ENCODE results near the gene DHRS7B. TPM values are rescaled to one million over a fixed set of nuclear protein-coding genes. Genes with fewer than 3 reads are reported as not detected.
"Not testable (repeated sequence)": the region's sequence is repeated elsewhere in the genome, so short reads cannot be mapped to it uniquely, and the experiment has no call there.

Gene DHRS7B
- total and polyA plus RNA-seq, 5 donors: 27.1 to 39.7 (median 32.3) TPM

DNA sequence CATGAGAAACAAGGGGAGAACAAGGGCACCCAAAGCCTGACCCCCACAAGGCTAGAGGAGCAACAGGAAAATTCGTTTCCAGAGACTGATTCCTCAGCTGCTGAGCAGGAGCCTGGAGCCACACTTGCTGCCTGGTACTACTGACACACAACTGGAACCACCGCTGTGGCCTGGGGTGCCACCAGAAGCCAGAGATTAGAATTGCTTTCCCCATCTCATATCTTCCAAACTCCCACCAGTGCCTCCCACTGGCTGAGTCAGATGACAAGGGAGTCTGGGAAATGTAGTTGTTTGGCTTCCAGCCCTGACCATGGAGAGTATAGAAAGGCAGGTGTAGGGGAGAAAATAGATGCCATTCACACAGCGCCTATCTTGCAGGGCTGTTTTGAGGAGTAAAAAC, 91.3 kb downstream of the DHRS7B start:
- DNase-seq (no peak), ATAC-seq (no peak)
- no peaks in the 10 kb centered on the region for H3K9me3 ChIP-seq (ENCODE audit: control insufficient read depth, low read length)
- intact Hi-C loops (cut with DNase I): loop anchor here in 2 of 4 donors (10.0 kb wide), 1 partner anchor 93 kb away; the partner anchor contains the start of gene DHRS7B (in 2 of the 2)
- H3K4me3 ChIP-seq (ENCODE audit: low read length): no peak overlapping the region
- H3K4me1 ChIP-seq (ENCODE audit: control insufficient read depth, insufficient read depth, low read length): peaks cover 2% of the 10 kb centered on the region
- no peaks in the 10 kb centered on the region for H3K27me3 ChIP-seq (ENCODE audit: control insufficient read depth, insufficient read depth)
- no peak overlapping the region for H3K27ac ChIP-seq (ENCODE audit: low read length)
- 70% methylated on average over 3 of the region's 3 CpGs for WGBS

- no peaks in the 10 kb centered on the region for H3K9me3 ChIP-seq (ENCODE audit: control insufficient read depth, low read length)
- DNase-seq: no peak
- intact Hi-C loops (cut with DNase I): loop anchor here in 2 of 4 donors (10.0 kb wide), 1 partner anchor 94 kb away; the partner anchor contains the start of gene DHRS7B (in 2 of the 2)
- H3K27me3 ChIP-seq (ENCODE audit: control insufficient read depth, insufficient read depth): no peaks in the 10 kb centered on the region
- peaks cover 2% of the 10 kb centered on the region for H3K4me1 ChIP-seq (ENCODE audit: control insufficient read depth, insufficient read depth, low read length)
- no peak overlapping the region for H3K4me3 ChIP-seq (ENCODE audit: low read length)
- WGBS: 84% methylated on average over 3 of the region's 3 CpGs
- H3K27ac ChIP-seq (ENCODE audit: low read length): no peak overlapping the region
- no peak for ATAC-seq
Measured at GRCh38 chr17:21218831-21219380, 92.1 kb downstream of the DHRS7B start.

DNA sequence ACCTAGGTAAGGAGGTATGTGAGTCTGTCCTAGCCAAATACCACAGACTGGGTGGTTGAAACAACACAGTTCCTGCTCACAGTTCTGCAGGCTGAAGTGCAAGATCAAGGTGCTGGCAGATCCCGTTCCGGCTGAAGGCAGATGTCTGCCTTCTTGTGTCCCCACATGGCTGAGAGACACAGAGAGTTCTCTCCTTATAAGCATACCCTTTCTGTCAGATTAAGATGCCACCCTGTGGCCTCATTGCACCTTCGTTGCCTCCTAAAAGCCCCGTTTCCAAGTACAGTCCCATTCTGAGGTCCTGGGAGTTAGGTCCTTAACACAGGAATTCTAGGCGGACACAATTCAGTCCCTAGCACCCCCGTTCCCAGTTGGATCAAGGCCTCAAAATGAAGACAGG, 96.3 kb downstream of the DHRS7B start:
- Histone ChIP-seq H3K27ac (ENCODE audit: low read length) (no peak overlapping the region), H3K9me3 (ENCODE audit: control insufficient read depth, low read length) (no peaks in the 10 kb centered on the region), H3K27me3 (ENCODE audit: control insufficient read depth, insufficient read depth) (no peaks in the 10 kb centered on the region), H3K4me1 (ENCODE audit: control insufficient read depth, insufficient read depth, low read length) (no peaks in the 10 kb centered on the region), H3K4me3 (ENCODE audit: low read length) (no peak overlapping the region)
- 95% methylated on average over 6 of the region's 6 CpGs for WGBS
- intact Hi-C loops (cut with DNase I): no loop called here
- DNase-seq (no peak), ATAC-seq (no peak)

DNA sequence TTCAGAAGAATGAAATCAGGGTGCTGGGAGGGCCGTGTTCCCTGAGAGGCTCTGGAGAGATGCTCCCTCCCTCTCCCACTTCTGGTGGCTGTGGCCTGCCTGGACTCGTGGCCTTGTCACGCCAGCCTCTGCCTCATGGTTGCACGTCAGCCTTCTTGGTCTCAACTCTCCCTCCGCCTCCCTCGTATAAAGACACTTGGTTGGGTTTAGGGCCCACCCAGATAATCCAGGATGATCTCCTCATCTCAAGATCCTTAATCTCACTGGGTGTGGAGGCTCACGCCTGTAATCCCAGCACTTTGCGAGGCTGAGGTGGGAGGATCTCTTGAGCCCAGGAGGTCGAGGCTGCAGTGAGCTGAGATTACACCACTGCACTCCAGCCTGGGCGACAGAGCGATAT, 100.5 kb downstream of the DHRS7B start:
- intact Hi-C loops (cut with DNase I); H3K9me3 ChIP-seq (ENCODE audit: control insufficient read depth, low read length); ATAC-seq; H3K4me1 ChIP-seq (ENCODE audit: control insufficient read depth, insufficient read depth, low read length); H3K27ac ChIP-seq (ENCODE audit: low read length); DNase-seq; H3K4me3 ChIP-seq (ENCODE audit: low read length); H3K27me3 ChIP-seq (ENCODE audit: control insufficient read depth, insufficient read depth): not testable (repeated sequence)
- 84% methylated on average over 11 of the region's 11 CpGs for WGBS

- Histone ChIP-seq H3K9me3 (ENCODE audit: control insufficient read depth, low read length) (no peaks in the 10 kb centered on the region), H3K4me3 (ENCODE audit: low read length) (no peak overlapping the region), H3K27ac (ENCODE audit: low read length) (no peak overlapping the region), H3K27me3 (ENCODE audit: control insufficient read depth, insufficient read depth) (no peaks in the 10 kb centered on the region), H3K4me1 (ENCODE audit: control insufficient read depth, insufficient read depth, low read length) (no peaks in the 10 kb centered on the region)
- ATAC-seq (peak; percentile 30 to 40), DNase-seq (no peak)
- intact Hi-C loops (cut with DNase I): no loop called here
- WGBS: 64% methylated on average over 4 of the region's 4 CpGs
Measured at GRCh38 chr17:21228111-21228510, 101.3 kb downstream of the DHRS7B start.

GRCh38 chr17:21228845-21229244, 102.1 kb downstream of the DHRS7B start:
- ATAC-seq (peak in 1 of 2 donors; percentile 37), DNase-seq (no peak)
- Histone ChIP-seq H3K4me3 (ENCODE audit: low read length) (no peak overlapping the region), H3K27ac (ENCODE audit: low read length) (no peak overlapping the region), H3K4me1 (ENCODE audit: control insufficient read depth, insufficient read depth, low read length) (no peaks in the 10 kb centered on the region), H3K27me3 (ENCODE audit: control insufficient read depth, insufficient read depth) (no peaks in the 10 kb centered on the region), H3K9me3 (ENCODE audit: control insufficient read depth, low read length) (no peaks in the 10 kb centered on the region)
- intact Hi-C loops (cut with DNase I): no loop called here
- 65% methylated on average over 2 of the region's 2 CpGs for WGBS

GRCh38 chr17:21231533-21231932, 104.8 kb downstream of the DHRS7B start:
- ATAC-seq (no peak), DNase-seq (no peak)
- Histone ChIP-seq H3K4me3 (ENCODE audit: low read length) (no peak overlapping the region), H3K4me1 (ENCODE audit: control insufficient read depth, insufficient read depth, low read length) (no peaks in the 10 kb centered on the region), H3K27me3 (ENCODE audit: control insufficient read depth, insufficient read depth) (no peaks in the 10 kb centered on the region), H3K9me3 (ENCODE audit: control insufficient read depth, low read length) (no peaks in the 10 kb centered on the region), H3K27ac (ENCODE audit: low read length) (no peak overlapping the region)
- intact Hi-C loops (cut with DNase I): loop anchor here in 1 of 4 donors (10.0 kb wide), 1 partner anchor 67 kb away; no protein-coding TSS in a partner anchor
- 76% methylated on average over 6 of the region's 6 CpGs for WGBS

- no peak for ATAC-seq
- no peak overlapping the region for H3K27ac ChIP-seq (ENCODE audit: low read length)
- 91% methylated on average over 4 of the region's 4 CpGs for WGBS
- intact Hi-C loops (cut with DNase I): loop anchor here in 1 of 4 donors (10.0 kb wide), 1 partner anchor 67 kb away; no protein-coding TSS in a partner anchor
- H3K4me3 ChIP-seq (ENCODE audit: low read length): no peak overlapping the region
- H3K27me3 ChIP-seq (ENCODE audit: control insufficient read depth, insufficient read depth): no peaks in the 10 kb centered on the region
- no peaks in the 10 kb centered on the region for H3K9me3 ChIP-seq (ENCODE audit: control insufficient read depth, low read length)
- no peaks in the 10 kb centered on the region for H3K4me1 ChIP-seq (ENCODE audit: control insufficient read depth, insufficient read depth, low read length)
- no peak for DNase-seq
Measured at GRCh38 chr17:21232033-21232749, 105.4 kb downstream of the DHRS7B start.

GRCh38 chr17:21233581-21234347, 107.0 kb downstream of the DHRS7B start:
- no peak overlapping the region for H3K4me3 ChIP-seq (ENCODE audit: low read length)
- 53% methylated on average over 7 of the region's 7 CpGs for WGBS
- DNase-seq (no peak), ATAC-seq (peak; percentile 52 to 55)
- H3K9me3 ChIP-seq (ENCODE audit: control insufficient read depth, low read length): no peaks in the 10 kb centered on the region
- no peak overlapping the region for H3K27ac ChIP-seq (ENCODE audit: low read length)
- no peaks in the 10 kb centered on the region for H3K27me3 ChIP-seq (ENCODE audit: control insufficient read depth, insufficient read depth)
- H3K4me1 ChIP-seq (ENCODE audit: control insufficient read depth, insufficient read depth, low read length): no peaks in the 10 kb centered on the region
- intact Hi-C loops (cut with DNase I): loop anchor here in 1 of 4 donors (10.0 kb wide), 1 partner anchor 69 kb away; no protein-coding TSS in a partner anchor

- DNase-seq (no peak), ATAC-seq (no peak)
- 90% methylated on average over 1 of the region's 1 CpG for WGBS
- H3K27ac ChIP-seq (ENCODE audit: low read length): no peak overlapping the region
- H3K27me3 ChIP-seq (ENCODE audit: control insufficient read depth, insufficient read depth): no peaks in the 10 kb centered on the region
- intact Hi-C loops (cut with DNase I): loop anchor here in 1 of 4 donors (10.0 kb wide), 1 partner anchor 71 kb away; no protein-coding TSS in a partner anchor
- no peaks in the 10 kb centered on the region for H3K9me3 ChIP-seq (ENCODE audit: control insufficient read depth, low read length)
- H3K4me1 ChIP-seq (ENCODE audit: control insufficient read depth, insufficient read depth, low read length): no peaks in the 10 kb centered on the region
- no peak overlapping the region for H3K4me3 ChIP-seq (ENCODE audit: low read length)
Measured at GRCh38 chr17:21235921-21236320, 109.2 kb downstream of the DHRS7B start.

Data from right cardiac atrium (tissue), 5 donors.